HG03442 (cell line): ENCODE measurements around the gene MTMR6.
A peak's percentile ranks its signal among the peaks of the same experiment; 100 is the strongest.

Source experiments
- ATAC-seq: cut with Tn5 transposase; IDR thresholded peaks from one replicate; pipeline ENCODE4 v1.9.1; 2021; ENCODE audit warnings: mild to moderate bottlenecking, moderate library complexity; ENCODE audit not compliant: unreplicated experiment

Gene MTMR6

GRCh38 chr13:25280396-25280795 is 6.9 kb downstream of the MTMR6 start:
- no peak for ATAC-seq

GRCh38 chr13:25276748-25277147 is 10.5 kb downstream of the MTMR6 start:
- ATAC-seq = peak; percentile 67

- no peak for ATAC-seq
Measured at GRCh38 chr13:25268561-25268960, 18.7 kb downstream of the MTMR6 start.

- ATAC-seq = no peak
Measured at GRCh38 chr13:25267715-25268114, 19.6 kb downstream of the MTMR6 start.

GRCh38 chr13:25266706-25267105 is 20.6 kb downstream of the MTMR6 start:
- no peak for ATAC-seq

- ATAC-seq = no peak
Measured at GRCh38 chr13:25262261-25262660, 25.0 kb downstream of the MTMR6 start.

- ATAC-seq = no peak
Measured at GRCh38 chr13:25253702-25254101, 33.6 kb downstream of the MTMR6 start.

GRCh38 chr13:25252752-25253151 is 34.5 kb downstream of the MTMR6 start:
- ATAC-seq = no peak

GRCh38 chr13:25252225-25252624 is 35.1 kb downstream of the MTMR6 start:
- ATAC-seq = no peak

- peak; percentile 63 for ATAC-seq
Measured at GRCh38 chr13:25249001-25249543, 38.2 kb downstream of the MTMR6 start.

- no peak for ATAC-seq
Measured at GRCh38 chr13:25248071-25248470, 39.2 kb downstream of the MTMR6 start.

GRCh38 chr13:25247360-25247759 is 39.9 kb downstream of the MTMR6 start:
- no peak for ATAC-seq

- no peak for ATAC-seq
Measured at GRCh38 chr13:25244123-25244522, 43.2 kb downstream of the MTMR6 start.

GRCh38 chr13:25242956-25243355 is 44.3 kb downstream of the MTMR6 start:
- no peak for ATAC-seq

GRCh38 chr13:25241007-25241406 is 46.3 kb downstream of the MTMR6 start:
- ATAC-seq = no peak

GRCh38 chr13:25237083-25237482 is 50.2 kb downstream of the MTMR6 start:
- ATAC-seq = no peak

- ATAC-seq = no peak
Measured at GRCh38 chr13:25233861-25234260, 53.4 kb downstream of the MTMR6 start.

- ATAC-seq = peak; percentile 47
Measured at GRCh38 chr13:25232937-25233515, 54.3 kb downstream of the MTMR6 start.

GRCh38 chr13:25231517-25231916 is 55.8 kb downstream of the MTMR6 start:
- no peak for ATAC-seq

GRCh38 chr13:25227690-25228089 is 59.6 kb downstream of the MTMR6 start:
- ATAC-seq = no peak

- ATAC-seq = no peak
Measured at GRCh38 chr13:25225970-25226369, 61.3 kb downstream of the MTMR6 start.

GRCh38 chr13:25224151-25224550 is 63.1 kb downstream of the MTMR6 start:
- ATAC-seq = no peak

- ATAC-seq = no peak
Measured at GRCh38 chr13:25222740-25223139, 64.5 kb downstream of the MTMR6 start.
